ENCODE results near the gene TCN2.

TCN2 gene

GRCh38 chr22:30610299-30610698 is 3.3 kb downstream of the TCN2 start:
- H2BK5ac ChIP-seq (ENCODE audit: low read depth, low read length, poor library complexity), result no peak overlapping the region
- peaks cover 3% of the 10 kb centered on the region for H3K9me3 ChIP-seq (ENCODE audit: insufficient read depth, low read depth, low read length)
- no peak overlapping the region for H3K4ac ChIP-seq (ENCODE audit: low read depth, low read length)
- H3K9ac ChIP-seq (ENCODE audit: low read length), result no peak overlapping the region
- H3K79me2 ChIP-seq (ENCODE audit: control insufficient read depth, insufficient read depth, low read length, poor library complexity), result peaks cover 2% of the 10 kb centered on the region
- H3K36me3 ChIP-seq (ENCODE audit: control insufficient read depth in 1 of 2, insufficient read depth in 2 of 2, low read length in 2 of 2), result no peaks in the 10 kb centered on the region
- peaks cover 9 to 16% of the 10 kb centered on the region in 2 experiments for H3K4me1 ChIP-seq (ENCODE audit: control insufficient read depth in 1 of 2, insufficient read depth in 2 of 2, low read length in 2 of 2)
- H4K8ac ChIP-seq (ENCODE audit: low read depth, low read length), result no peak overlapping the region
- H4K12ac ChIP-seq (ENCODE audit: low read depth, low read length), result no peak overlapping the region
- H4K91ac ChIP-seq (ENCODE audit: low read depth, low read length), result no peak overlapping the region
- H3K14ac ChIP-seq (ENCODE audit: low read length), result no peak overlapping the region
- no peak overlapping the region for H2AK5ac ChIP-seq (ENCODE audit: low read length)
- H2AFZ ChIP-seq (ENCODE audit: insufficient read depth, low read length, poor library complexity), result no peak overlapping the region
- WGBS (ENCODE audit: extremely low coverage, insufficient coverage, insufficient read length), result no CpG with 5 or more reads among the region's 7 CpGs
- H3K4me2 ChIP-seq (ENCODE audit: low read length), result no peak overlapping the region
- H2BK120ac ChIP-seq (ENCODE audit: insufficient read depth, low read length, poor library complexity), result no peak overlapping the region
- H3K4me3 ChIP-seq (ENCODE audit: low read depth, low read length), result no peak overlapping the region
- H2BK12ac ChIP-seq (ENCODE audit: low read length), result no peak overlapping the region
- H3K27ac ChIP-seq (ENCODE audit: low read depth, low read length), result no peak overlapping the region
- H3K79me1 ChIP-seq (ENCODE audit: low read length), result peaks cover 7% of the 10 kb centered on the region
- H3K27me3 ChIP-seq (ENCODE audit: insufficient read depth, low read length), result no peaks in the 10 kb centered on the region
- no peak overlapping the region for H3K23ac ChIP-seq (ENCODE audit: low read length)
- no peak overlapping the region for H3K18ac ChIP-seq (ENCODE audit: low read length)
- peak in 1 of 2 donors; percentile 28 for DNase-seq

GRCh38 chr22:30611197-30611596 is 4.2 kb downstream of the TCN2 start:
- Histone ChIP-seq H3K9ac (ENCODE audit: low read length) (no peak overlapping the region), H3K36me3 (ENCODE audit: control insufficient read depth in 1 of 2, insufficient read depth in 2 of 2, low read length in 2 of 2) (no peaks in the 10 kb centered on the region), H2BK5ac (ENCODE audit: low read depth, low read length, poor library complexity) (no peak overlapping the region), H3K4me1 (ENCODE audit: control insufficient read depth in 1 of 2, insufficient read depth in 2 of 2, low read length in 2 of 2) (peaks cover 9 to 18% of the 10 kb centered on the region in 2 experiments), H3K27me3 (ENCODE audit: insufficient read depth, low read length) (no peaks in the 10 kb centered on the region), H2BK120ac (ENCODE audit: insufficient read depth, low read length, poor library complexity) (no peak overlapping the region), H3K79me2 (ENCODE audit: control insufficient read depth, insufficient read depth, low read length, poor library complexity) (peaks cover 2% of the 10 kb centered on the region), H3K14ac (ENCODE audit: low read length) (no peak overlapping the region), H3K9me3 (ENCODE audit: insufficient read depth, low read depth, low read length) (peaks cover 3% of the 10 kb centered on the region), H3K79me1 (ENCODE audit: low read length) (peaks cover 6% of the 10 kb centered on the region), H3K18ac (ENCODE audit: low read length) (no peak overlapping the region), H2AFZ (ENCODE audit: insufficient read depth, low read length, poor library complexity) (no peak overlapping the region), H2AK5ac (ENCODE audit: low read length) (no peak overlapping the region), H3K23ac (ENCODE audit: low read length) (no peak overlapping the region), H3K4me2 (ENCODE audit: low read length) (no peak overlapping the region), H3K4ac (ENCODE audit: low read depth, low read length) (no peak overlapping the region), H4K8ac (ENCODE audit: low read depth, low read length) (no peak overlapping the region), H3K27ac (ENCODE audit: low read depth, low read length) (no peak overlapping the region), H4K12ac (ENCODE audit: low read depth, low read length) (no peak overlapping the region), H2BK12ac (ENCODE audit: low read length) (no peak overlapping the region), H4K91ac (ENCODE audit: low read depth, low read length) (no peak overlapping the region), H3K4me3 (ENCODE audit: low read depth, low read length) (no peak overlapping the region)
- no peak for DNase-seq
- WGBS (ENCODE audit: extremely low coverage, insufficient coverage, insufficient read length), result no CpG with 5 or more reads among the region's 3 CpGs

GRCh38 chr22:30612789-30613188 is 5.8 kb downstream of the TCN2 start:
- H2BK5ac ChIP-seq (ENCODE audit: low read depth, low read length, poor library complexity), result no peak overlapping the region

DNA sequence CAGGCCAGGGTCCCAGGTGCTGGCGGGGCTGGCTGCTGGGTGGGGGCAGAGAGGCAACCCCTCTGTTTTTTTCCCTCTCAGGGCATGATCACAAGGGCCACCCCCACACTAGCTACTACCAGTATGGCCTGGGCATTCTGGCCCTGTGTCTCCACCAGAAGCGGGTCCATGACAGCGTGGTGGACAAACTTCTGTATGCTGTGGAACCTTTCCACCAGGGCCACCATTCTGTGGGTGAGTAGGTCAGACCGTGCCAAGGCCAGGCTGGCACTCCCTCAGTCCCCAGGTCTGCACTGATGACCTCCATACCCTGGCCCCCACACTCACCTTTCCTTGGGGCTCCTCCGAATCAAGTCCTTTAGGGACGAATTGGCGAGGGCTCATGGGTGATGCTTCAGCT is 7.3 kb downstream of the TCN2 start:
- H3K79me2 ChIP-seq (ENCODE audit: control insufficient read depth, insufficient read depth, low read length, poor library complexity), result no peaks in the 10 kb centered on the region
- H3K18ac ChIP-seq (ENCODE audit: low read length), result no peak overlapping the region
- peaks cover 0 to 10% of the 10 kb centered on the region in 2 experiments for H3K4me1 ChIP-seq (ENCODE audit: control insufficient read depth in 1 of 2, insufficient read depth in 2 of 2, low read length in 2 of 2)
- H3K27me3 ChIP-seq (ENCODE audit: insufficient read depth, low read length), result no peaks in the 10 kb centered on the region
- no peak overlapping the region for H3K9ac ChIP-seq (ENCODE audit: low read length)
- no CpG with 5 or more reads among the region's 7 CpGs for WGBS (ENCODE audit: extremely low coverage, insufficient coverage, insufficient read length)
- H2BK12ac ChIP-seq (ENCODE audit: low read length), result no peak overlapping the region
- no peak overlapping the region for H4K8ac ChIP-seq (ENCODE audit: low read depth, low read length)
- H2AK5ac ChIP-seq (ENCODE audit: low read length), result no peak overlapping the region
- no peak overlapping the region for H3K4ac ChIP-seq (ENCODE audit: low read depth, low read length)
- H4K12ac ChIP-seq (ENCODE audit: low read depth, low read length), result no peak overlapping the region
- H3K9me3 ChIP-seq (ENCODE audit: insufficient read depth, low read depth, low read length), result peaks cover 3% of the 10 kb centered on the region
- H2AFZ ChIP-seq (ENCODE audit: insufficient read depth, low read length, poor library complexity), result no peak overlapping the region
- no peak overlapping the region for H3K23ac ChIP-seq (ENCODE audit: low read length)
- H3K4me2 ChIP-seq (ENCODE audit: low read length), result no peak overlapping the region
- H3K14ac ChIP-seq (ENCODE audit: low read length), result no peak overlapping the region
- no peak overlapping the region for H3K27ac ChIP-seq (ENCODE audit: low read depth, low read length)
- DNase-seq, result no peak
- no peak overlapping the region for H4K91ac ChIP-seq (ENCODE audit: low read depth, low read length)
- H2BK120ac ChIP-seq (ENCODE audit: insufficient read depth, low read length, poor library complexity), result no peak overlapping the region
- no peak overlapping the region for H3K4me3 ChIP-seq (ENCODE audit: low read depth, low read length)
- H3K36me3 ChIP-seq (ENCODE audit: control insufficient read depth in 1 of 2, insufficient read depth in 2 of 2, low read length in 2 of 2), result no peaks in the 10 kb centered on the region
- H2BK5ac ChIP-seq (ENCODE audit: low read depth, low read length, poor library complexity), result no peak overlapping the region
- H3K79me1 ChIP-seq (ENCODE audit: low read length), result no peaks in the 10 kb centered on the region

More at GRCh38 chr22:30612789-30613188, 5.8 kb downstream of the TCN2 start:
- Histone ChIP-seq H3K4me3 (ENCODE audit: low read depth, low read length) (no peak overlapping the region), H3K4ac (ENCODE audit: low read depth, low read length) (no peak overlapping the region), H3K27me3 (ENCODE audit: insufficient read depth, low read length) (no peaks in the 10 kb centered on the region), H2AK5ac (ENCODE audit: low read length) (no peak overlapping the region), H3K18ac (ENCODE audit: low read length) (no peak overlapping the region), H3K4me2 (ENCODE audit: low read length) (no peak overlapping the region), H4K91ac (ENCODE audit: low read depth, low read length) (no peak overlapping the region), H2BK12ac (ENCODE audit: low read length) (no peak overlapping the region), H3K23ac (ENCODE audit: low read length) (no peak overlapping the region), H4K12ac (ENCODE audit: low read depth, low read length) (no peak overlapping the region), H4K8ac (ENCODE audit: low read depth, low read length) (no peak overlapping the region), H3K36me3 (ENCODE audit: control insufficient read depth in 1 of 2, insufficient read depth in 2 of 2, low read length in 2 of 2) (no peaks in the 10 kb centered on the region), H3K4me1 (ENCODE audit: control insufficient read depth in 1 of 2, insufficient read depth in 2 of 2, low read length in 2 of 2) (peaks cover 4 to 15% of the 10 kb centered on the region in 2 experiments), H2AFZ (ENCODE audit: insufficient read depth, low read length, poor library complexity) (no peak overlapping the region), H2BK120ac (ENCODE audit: insufficient read depth, low read length, poor library complexity) (no peak overlapping the region), H3K9ac (ENCODE audit: low read length) (no peak overlapping the region), H3K27ac (ENCODE audit: low read depth, low read length) (no peak overlapping the region), H3K79me2 (ENCODE audit: control insufficient read depth, insufficient read depth, low read length, poor library complexity) (no peaks in the 10 kb centered on the region), H3K14ac (ENCODE audit: low read length) (no peak overlapping the region), H3K79me1 (ENCODE audit: low read length) (peaks cover 2% of the 10 kb centered on the region), H3K9me3 (ENCODE audit: insufficient read depth, low read depth, low read length) (peaks cover 3% of the 10 kb centered on the region)
- DNase-seq, result no peak
- no CpG with 5 or more reads among the region's 8 CpGs for WGBS (ENCODE audit: extremely low coverage, insufficient coverage, insufficient read length)

All from trophoblast cell (in vitro differentiated cells and primary cell).